Measurements from ENCODE around the gene WWP2. TPM values are rescaled to one million over a fixed set of nuclear protein-coding genes. Genes with fewer than 3 reads are reported as not detected.
"Not testable (repeated sequence)": the region's sequence is repeated elsewhere in the genome, so short reads cannot be mapped to it uniquely, and the experiment has no call there.

The WWP2 gene
- total RNA-seq, 2 experiments from 2014 or later, result 30.7 to 35.1 TPM

DNA sequence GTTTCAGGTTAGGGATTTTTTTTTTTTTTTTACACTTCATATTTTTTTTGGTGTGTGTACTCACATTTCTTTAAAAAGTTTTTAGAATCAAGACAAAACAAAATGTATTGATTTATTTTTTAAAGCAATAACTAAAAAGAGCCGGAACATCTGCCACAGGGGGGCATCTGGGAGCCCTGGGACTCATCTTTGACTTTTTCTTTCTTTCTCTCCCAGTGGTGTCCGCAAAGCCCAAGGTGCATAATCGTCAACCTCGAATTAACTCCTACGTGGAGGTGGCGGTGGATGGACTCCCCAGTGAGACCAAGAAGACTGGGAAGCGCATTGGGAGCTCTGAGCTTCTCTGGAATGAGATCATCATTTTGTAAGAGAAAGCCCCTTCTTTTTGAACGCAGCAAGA, 36.3 kb downstream of the WWP2 start:
- Mint-ChIP-seq H3K27ac (no peak overlapping the region), H3K27me3 (no peaks in the 10 kb centered on the region), H3K4me3 (no peak overlapping the region), H3K4me1 (ENCODE audit: low read depth) (no peaks in the 10 kb centered on the region), H3K9me3 (no peaks in the 10 kb centered on the region), H3K36me3 (ENCODE audit: low read depth) (peaks cover 5% of the 10 kb centered on the region)
- ATAC-seq (no peak), DNase-seq (no peak)
- ChIA-PET CTCF (no interaction called here), POLR2A (no interaction called here)
- intact Hi-C loops (cut with micrococcal nuclease), result loop anchor here (5.0 kb wide), 1 partner anchor 134 kb away; no protein-coding TSS in a partner anchor
- TF ChIP-seq, protein P1, sequence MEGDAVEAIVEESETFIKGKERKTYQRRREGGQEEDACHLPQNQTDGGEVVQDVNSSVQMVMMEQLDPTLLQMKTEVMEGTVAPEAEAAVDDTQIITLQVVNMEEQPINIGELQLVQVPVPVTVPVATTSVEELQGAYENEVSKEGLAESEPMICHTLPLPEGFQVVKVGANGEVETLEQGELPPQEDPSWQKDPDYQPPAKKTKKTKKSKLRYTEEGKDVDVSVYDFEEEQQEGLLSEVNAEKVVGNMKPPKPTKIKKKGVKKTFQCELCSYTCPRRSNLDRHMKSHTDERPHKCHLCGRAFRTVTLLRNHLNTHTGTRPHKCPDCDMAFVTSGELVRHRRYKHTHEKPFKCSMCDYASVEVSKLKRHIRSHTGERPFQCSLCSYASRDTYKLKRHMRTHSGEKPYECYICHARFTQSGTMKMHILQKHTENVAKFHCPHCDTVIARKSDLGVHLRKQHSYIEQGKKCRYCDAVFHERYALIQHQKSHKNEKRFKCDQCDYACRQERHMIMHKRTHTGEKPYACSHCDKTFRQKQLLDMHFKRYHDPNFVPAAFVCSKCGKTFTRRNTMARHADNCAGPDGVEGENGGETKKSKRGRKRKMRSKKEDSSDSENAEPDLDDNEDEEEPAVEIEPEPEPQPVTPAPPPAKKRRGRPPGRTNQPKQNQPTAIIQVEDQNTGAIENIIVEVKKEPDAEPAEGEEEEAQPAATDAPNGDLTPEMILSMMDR (IDR thresholded peaks at IDR 0.05), result no peak

DNA sequence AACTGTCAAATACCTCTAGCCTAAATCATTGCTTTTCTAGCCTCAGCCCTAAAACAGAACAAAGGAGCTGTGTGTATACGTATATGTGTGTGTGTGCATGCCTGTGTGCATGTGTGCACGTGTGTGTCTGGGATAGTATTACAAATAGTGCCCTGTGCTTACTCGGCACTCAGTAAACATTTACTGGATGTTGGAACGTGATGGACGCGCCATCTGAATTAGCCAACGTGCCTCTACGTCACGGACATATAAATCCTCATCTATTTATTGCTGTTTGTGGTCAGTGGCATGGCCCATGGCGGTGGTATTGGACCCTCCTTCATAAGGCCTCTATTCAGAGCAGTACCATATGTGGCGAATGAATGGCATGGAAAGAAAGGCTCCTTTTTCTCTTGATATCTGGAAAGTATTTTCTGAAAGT, 37.5 kb downstream of the WWP2 start:
- ChIA-PET CTCF (no interaction called here), POLR2A (no interaction called here)
- no peak for DNase-seq
- ATAC-seq, result no peak
- Mint-ChIP-seq H3K27ac (no peak overlapping the region), H3K4me1 (ENCODE audit: low read depth) (no peaks in the 10 kb centered on the region), H3K9me3 (no peaks in the 10 kb centered on the region), H3K36me3 (ENCODE audit: low read depth) (peaks cover 5% of the 10 kb centered on the region), H3K27me3 (no peaks in the 10 kb centered on the region), H3K4me3 (no peak overlapping the region)
- TF ChIP-seq, protein P1 (IDR thresholded peaks at IDR 0.05), result no peak
- intact Hi-C loops (cut with micrococcal nuclease), result loop anchor here (5.0 kb wide), 1 partner anchor 133 kb away; no protein-coding TSS in a partner anchor

DNA sequence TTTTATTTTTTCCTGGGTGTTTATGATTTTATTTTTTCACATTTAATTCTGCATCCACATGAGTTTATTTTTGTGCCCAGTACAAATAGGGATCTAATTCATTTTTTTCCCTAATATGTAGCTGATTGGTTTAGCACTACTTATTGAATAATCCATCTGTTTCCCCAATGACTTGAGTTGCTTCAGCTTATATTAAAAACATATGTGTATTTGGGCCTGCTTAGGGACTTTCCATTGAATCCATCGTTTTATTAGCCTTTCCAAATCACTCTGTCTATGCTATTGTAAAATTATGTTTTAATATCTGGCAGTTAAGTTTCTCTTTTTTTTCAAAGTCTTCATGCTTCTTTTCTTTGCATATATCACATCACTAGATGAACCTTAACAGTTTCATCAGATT, 42.2 kb downstream of the WWP2 start:
- TF ChIP-seq, protein P1 (IDR thresholded peaks at IDR 0.05), result no peak
- Mint-ChIP-seq H3K4me1 (ENCODE audit: low read depth) (no peaks in the 10 kb centered on the region), H3K4me3 (no peak overlapping the region), H3K36me3 (ENCODE audit: low read depth) (peaks cover 10% of the 10 kb centered on the region), H3K27ac (no peak overlapping the region), H3K27me3 (no peaks in the 10 kb centered on the region), H3K9me3 (no peaks in the 10 kb centered on the region)
- intact Hi-C loops (cut with micrococcal nuclease), result no loop called here
- DNase-seq (no peak), ATAC-seq (no peak)
- CTCF ChIA-PET, result no interaction called here
- POLR2A ChIA-PET, result interaction anchor here (0.6 kb wide), 1 partner anchor 69 kb away, joined by 3 read pairs; no protein-coding TSS in a partner anchor

DNA sequence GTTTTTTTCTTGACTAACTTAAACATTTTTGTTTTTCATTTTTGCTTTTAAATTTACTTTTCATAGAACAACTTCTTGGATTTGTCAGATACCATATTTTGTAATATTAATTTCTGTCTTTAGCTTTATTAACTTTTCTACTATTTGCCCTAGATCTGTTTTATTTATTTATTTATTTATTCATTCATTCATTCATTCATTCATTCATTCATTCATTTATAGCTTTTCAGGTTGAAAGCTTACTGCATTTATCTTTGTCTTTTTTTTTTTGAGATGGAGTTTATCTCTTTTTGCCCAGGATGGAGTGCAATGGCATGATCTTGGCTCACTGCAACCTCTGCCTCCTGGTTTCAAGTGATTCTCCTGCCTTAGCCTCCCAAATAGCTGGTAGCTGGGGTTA, 44.6 kb downstream of the WWP2 start:
- ATAC-seq; H3K9me3 Mint-ChIP-seq; intact Hi-C loops (cut with micrococcal nuclease); H3K4me3 Mint-ChIP-seq; H3K27me3 Mint-ChIP-seq; DNase-seq; H3K27ac Mint-ChIP-seq; H3K4me1 Mint-ChIP-seq (ENCODE audit: low read depth): not testable (repeated sequence)
- CTCF ChIA-PET, result interaction anchor here (0.9 to 1.4 kb wide), 6 partner anchors 10 to 181 kb away, joined by 3 to 9 read pairs (median 4); partner anchors contain the start of gene NOB1
- POLR2A ChIA-PET, result interaction anchor here (0.7 to 0.8 kb wide), 2 partner anchors 52 to 1136 kb away, joined by 3 read pairs; partner anchors contain the start of gene NOB1
- peaks cover 12% of the 10 kb centered on the region for H3K36me3 Mint-ChIP-seq (ENCODE audit: low read depth)

DNA sequence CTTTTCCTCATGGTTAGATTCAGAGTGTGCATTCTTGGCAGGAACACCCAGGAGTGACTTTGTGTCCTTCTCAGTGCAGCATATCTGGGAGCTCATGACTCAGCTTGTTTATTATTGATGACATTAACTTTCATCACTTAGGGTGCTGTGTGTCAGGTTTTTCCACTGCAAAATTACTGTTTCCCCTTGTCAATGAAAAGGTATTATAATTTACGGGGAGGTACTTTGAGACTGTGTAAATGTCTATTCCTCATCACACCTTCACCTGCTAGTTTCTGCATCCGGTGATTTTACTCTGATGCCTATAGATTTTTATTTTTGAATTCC, 50.5 kb downstream of the WWP2 start:
- ChIA-PET POLR2A (no interaction called here), CTCF (interaction anchor here (1.5 kb wide), 1 partner anchor 16 kb away, joined by 7 read pairs; no protein-coding TSS in a partner anchor)
- H3K36me3 Mint-ChIP-seq (ENCODE audit: low read depth), result peaks cover 19% of the 10 kb centered on the region

More for the DNA sequence above, 50.5 kb downstream of the WWP2 start:
- intact Hi-C loops (cut with micrococcal nuclease), result no loop called here
- Mint-ChIP-seq H3K9me3 (no peaks in the 10 kb centered on the region), H3K27ac (no peak overlapping the region), H3K4me1 (ENCODE audit: low read depth) (no peaks in the 10 kb centered on the region), H3K4me3 (no peak overlapping the region), H3K27me3 (no peaks in the 10 kb centered on the region)
- TF ChIP-seq, protein P1 (IDR thresholded peaks at IDR 0.05), result no peak
- DNase-seq (no peak), ATAC-seq (no peak)
